Erythroblast (primary cell): ENCODE measurements around the gene CALN1.

ENCODE experiments used
- GATA1 ChIP-seq: IDR thresholded peaks from 2 replicates; pipeline ENCODE4 v1.6.1; 2011; ENCODE audit warnings: low read depth, mild to moderate bottlenecking, control low read depth, low read length, moderate library complexity
- POLR2A ChIP-seq: IDR thresholded peaks from 2 replicates; pipeline ENCODE4 v1.6.1; 2011; ENCODE audit warnings: mild to moderate bottlenecking, low read length

- TF ChIP-seq POLR2A (no peak), GATA1 (no peak)
These were observed 541.3 kb downstream of the CALN1 start for GRCh38 chr7:71870812-71871211.
